ENCODE measurements around the gene KIR2DL3. TPM values are rescaled to one million over a fixed set of nuclear protein-coding genes. Genes with fewer than 3 reads are reported as not detected.
A peak's percentile ranks its signal among the peaks of the same experiment; 100 is the strongest.
"Not testable (repeated sequence)": the region's sequence is repeated elsewhere in the genome, so short reads cannot be mapped to it uniquely, and the experiment has no call there.

The KIR2DL3 gene
- not detected for polyA plus RNA-seq (2012; ENCODE audit: insufficient read depth, insufficient read length)

GRCh38 chr19:54738306-54738705 lies at the start of gene KIR2DL3:
Gene KIR2DL3 (plus strand): TSS chr19:54738513. CDS start chr19:54738546, 33 bp downstream.
- DNase-seq (ENCODE audit: low read depth, low spot score); H3K4me3 ChIP-seq (ENCODE audit: low read length): not testable (repeated sequence)

- no peak overlapping the region for H3K4me3 ChIP-seq (ENCODE audit: low read length)
- no peak for DNase-seq (ENCODE audit: low read depth, low spot score)
Measured at GRCh38 chr19:54691582-54692297, 46.6 kb upstream of the KIR2DL3 start.

- H3K4me3 ChIP-seq (ENCODE audit: low read length): no peak overlapping the region
- no peak for DNase-seq (ENCODE audit: low read depth, low spot score)
Measured at GRCh38 chr19:54692298-54692615, 46.1 kb upstream of the KIR2DL3 start.

GRCh38 chr19:54694648-54695047 lies 43.7 kb upstream of the KIR2DL3 start:
- no peak overlapping the region for H3K4me3 ChIP-seq (ENCODE audit: low read length)
- no peak for DNase-seq (ENCODE audit: low read depth, low spot score)

- H3K4me3 ChIP-seq (ENCODE audit: low read length): no peak overlapping the region
- DNase-seq (ENCODE audit: low read depth, low spot score): no peak
Measured at GRCh38 chr19:54696117-54696548, 42.2 kb upstream of the KIR2DL3 start.

- no peak for DNase-seq (ENCODE audit: low read depth, low spot score)
- no peak overlapping the region for H3K4me3 ChIP-seq (ENCODE audit: low read length)
Measured at GRCh38 chr19:54696766-54697165, 41.5 kb upstream of the KIR2DL3 start.

- not testable (repeated sequence) for DNase-seq (ENCODE audit: low read depth, low spot score); H3K4me3 ChIP-seq (ENCODE audit: low read length)
Measured at GRCh38 chr19:54697716-54698115, 40.6 kb upstream of the KIR2DL3 start.

- H3K4me3 ChIP-seq (ENCODE audit: low read length): no peak overlapping the region
- no peak for DNase-seq (ENCODE audit: low read depth, low spot score)
Measured at GRCh38 chr19:54704928-54705327, 33.4 kb upstream of the KIR2DL3 start.

GRCh38 chr19:54707962-54708361 lies 30.4 kb upstream of the KIR2DL3 start:
- DNase-seq (ENCODE audit: low read depth, low spot score): peak; percentile 59
- H3K4me3 ChIP-seq (ENCODE audit: low read length): no peak overlapping the region

GRCh38 chr19:54708781-54709180 lies 29.5 kb upstream of the KIR2DL3 start:
- H3K4me3 ChIP-seq (ENCODE audit: low read length): no peak overlapping the region
- no peak for DNase-seq (ENCODE audit: low read depth, low spot score)

- DNase-seq (ENCODE audit: low read depth, low spot score): no peak
Measured at GRCh38 chr19:54709212-54709948, 28.9 kb upstream of the KIR2DL3 start.

GRCh38 chr19:54709956-54710355 lies 28.4 kb upstream of the KIR2DL3 start:
- H3K4me3 ChIP-seq (ENCODE audit: low read length); DNase-seq (ENCODE audit: low read depth, low spot score): not testable (repeated sequence)

More at GRCh38 chr19:54709212-54709948, 28.9 kb upstream of the KIR2DL3 start:
- no peak overlapping the region for H3K4me3 ChIP-seq (ENCODE audit: low read length)

- DNase-seq (ENCODE audit: low read depth, low spot score): no peak
- H3K4me3 ChIP-seq (ENCODE audit: low read length): no peak within 1 kb of the TSS
Measured at GRCh38 chr19:54724142-54724541, 14.2 kb upstream of the KIR2DL3 start, which contains the start of gene KIR3DL3. Gene KIR3DL3 (plus strand): TSS chr19:54724442. CDS start chr19:54724497, 55 bp downstream.

GRCh38 chr19:54724644-54725043 lies 13.7 kb upstream of the KIR2DL3 start:
- no peak overlapping the region for H3K4me3 ChIP-seq (ENCODE audit: low read length)
- DNase-seq (ENCODE audit: low read depth, low spot score): no peak

- DNase-seq (ENCODE audit: low read depth, low spot score): no peak
- no peak overlapping the region for H3K4me3 ChIP-seq (ENCODE audit: low read length)
Measured at GRCh38 chr19:54725321-54725720, 13.0 kb upstream of the KIR2DL3 start.

- DNase-seq (ENCODE audit: low read depth, low spot score): no peak
- H3K4me3 ChIP-seq (ENCODE audit: low read length): no peak overlapping the region
Measured at GRCh38 chr19:54727562-54727961, 10.8 kb upstream of the KIR2DL3 start.

- DNase-seq (ENCODE audit: low read depth, low spot score): no peak
- no peak overlapping the region for H3K4me3 ChIP-seq (ENCODE audit: low read length)
Measured at GRCh38 chr19:54728167-54728566, 10.1 kb upstream of the KIR2DL3 start.

GRCh38 chr19:54729416-54730188 lies 8.7 kb upstream of the KIR2DL3 start:
- H3K4me3 ChIP-seq (ENCODE audit: low read length): no peak overlapping the region
- no peak for DNase-seq (ENCODE audit: low read depth, low spot score)

- DNase-seq (ENCODE audit: low read depth, low spot score): no peak
Measured at GRCh38 chr19:54731191-54731590, 7.1 kb upstream of the KIR2DL3 start.

GRCh38 chr19:54738715-54739114 lies 402 bp downstream of the KIR2DL3 start:
- DNase-seq (ENCODE audit: low read depth, low spot score): no peak
- no peak overlapping the region for H3K4me3 ChIP-seq (ENCODE audit: low read length)

More at GRCh38 chr19:54731191-54731590, 7.1 kb upstream of the KIR2DL3 start:
- no peak overlapping the region for H3K4me3 ChIP-seq (ENCODE audit: low read length)

Data from Jurkat, Clone E6-1 (cell line).